Measurements from ENCODE around the gene MCTS1. TPM values are rescaled to one million over a fixed set of nuclear protein-coding genes. Genes with fewer than 3 reads are reported as not detected.
A peak's percentile ranks its signal among the peaks of the same experiment; 100 is the strongest.

The MCTS1 gene, protein sequence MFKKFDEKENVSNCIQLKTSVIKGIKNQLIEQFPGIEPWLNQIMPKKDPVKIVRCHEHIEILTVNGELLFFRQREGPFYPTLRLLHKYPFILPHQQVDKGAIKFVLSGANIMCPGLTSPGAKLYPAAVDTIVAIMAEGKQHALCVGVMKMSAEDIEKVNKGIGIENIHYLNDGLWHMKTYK
- total RNA-seq: 100 to 1,000 TPM in 2 of 8 experiments, 10 to 100 TPM in 6; 48.9 to 116 (median 73.0) TPM

GRCh38 chrX:120603707-120604360 lies at the start of gene MCTS1:
TSS of gene MCTS1 (plus strand) at chrX:120604101. CDS start at chrX:120604237, 136 bp downstream.
- Histone ChIP-seq H3K4me3 (peak within 1 kb of the TSS; percentile 54 to 60 (median 58)), H3K4me1 (replicated peaks in 1 of 2) (peaks cover 0 to 9% of the 10 kb centered on the region in 2 donors), H3K27ac (peak within 1 kb of the TSS; percentile 94 to 95)
- ATAC-seq (replicated peaks in 6 of 8): peak; percentile 92 to 95 (median 93)
- WGBS, 10 experiments: 0 to 39% (median 0%) methylated on average over 2 to 22 of the region's 31 CpGs; no CpG with 5 or more reads in 5 of the 10 experiments
- in situ Hi-C loops (cut with MboI; ENCODE audit: low pct_unique_long_range_greater_than_20kb in 2 of 9, low sequenced_read_pairs in 9 of 9, unreplicated experiment in 9 of 9): no loop called here

DNA sequence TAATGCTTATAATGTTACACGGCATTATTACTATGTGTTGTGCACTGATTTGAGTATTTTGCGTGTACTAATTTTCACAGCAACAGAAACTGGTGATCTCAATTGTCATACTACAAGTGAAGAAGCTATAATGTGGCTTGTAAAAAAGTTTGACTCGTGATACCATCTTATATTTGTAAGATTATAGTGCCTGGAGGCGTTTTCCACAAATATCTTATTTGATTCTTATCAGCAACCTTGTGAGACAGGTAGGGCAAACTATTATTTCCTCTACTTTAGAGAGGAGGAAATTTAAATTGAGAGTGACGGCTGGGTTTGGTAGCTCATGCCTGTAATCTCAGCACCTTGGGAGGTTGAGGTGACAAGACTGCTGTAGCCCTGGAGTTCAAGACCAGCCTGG lies 47.6 kb upstream of the MCTS1 start:
- no peak for ATAC-seq (replicated peaks in 6 of 8)
- WGBS, 10 experiments: 40 to 100% (median 69%) methylated on average over 1 to 5 of the region's 5 CpGs; no CpG with 5 or more reads in 7 of the 10 experiments
- Histone ChIP-seq H3K4me3 (no peak overlapping the region), H3K4me1 (replicated peaks in 1 of 2) (no peaks in the 10 kb centered on the region), H3K27ac (no peak overlapping the region)
- in situ Hi-C loops (cut with MboI; ENCODE audit: low pct_unique_long_range_greater_than_20kb in 2 of 9, low sequenced_read_pairs in 9 of 9, unreplicated experiment in 9 of 9): no loop called here

DNA sequence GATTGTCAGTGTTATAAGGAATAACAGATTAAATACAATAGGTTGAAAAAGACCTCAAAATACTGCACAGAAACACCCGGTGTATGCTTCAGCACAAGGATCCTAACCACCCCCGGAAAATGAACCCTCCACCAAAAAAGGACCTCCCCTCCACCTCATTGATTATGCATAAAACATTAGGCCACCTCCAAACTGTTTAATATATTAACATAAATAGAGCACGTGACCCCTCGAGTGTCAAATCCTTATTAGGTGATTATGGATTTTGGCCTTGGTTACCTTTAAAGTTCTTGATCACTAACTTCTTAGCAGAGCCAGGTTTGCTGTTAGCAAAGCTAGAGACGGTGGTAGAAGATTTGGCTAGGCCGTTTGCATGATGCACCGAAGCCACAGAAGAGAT lies 44.1 kb upstream of the MCTS1 start:
- in situ Hi-C loops (cut with MboI; ENCODE audit: low pct_unique_long_range_greater_than_20kb in 2 of 9, low sequenced_read_pairs in 9 of 9, unreplicated experiment in 9 of 9): no loop called here
- peak overlapping the region; percentile 39 to 93 (median 53) for H3K4me3 ChIP-seq
- WGBS, 10 experiments: 13 to 18% methylated on average over 5 to 6 of the region's 7 CpGs; no CpG with 5 or more reads in 8 of the 10 experiments
- H3K4me1 ChIP-seq (replicated peaks in 1 of 2): peaks cover 2 to 6% of the 10 kb centered on the region in 2 donors
- peak overlapping the region; percentile 98 to 99 for H3K27ac ChIP-seq
- no peak for ATAC-seq (replicated peaks in 6 of 8)

GRCh38 chrX:120560405-120560841 lies 43.5 kb upstream of the MCTS1 start:
- Histone ChIP-seq H3K27ac (peak overlapping the region; percentile 98 to 99), H3K4me1 (replicated peaks in 1 of 2) (peaks cover 2 to 6% of the 10 kb centered on the region in 2 donors), H3K4me3 (peak overlapping the region; percentile 39 to 93 (median 53))
- ATAC-seq (replicated peaks in 6 of 8): peak; percentile 4 to 23 (median 12)
- WGBS, 10 experiments: 0 to 25% (median 13%) methylated on average over 1 to 3 of the region's 10 CpGs; no CpG with 5 or more reads in 7 of the 10 experiments
- in situ Hi-C loops (cut with MboI; ENCODE audit: low pct_unique_long_range_greater_than_20kb in 2 of 9, low sequenced_read_pairs in 9 of 9, unreplicated experiment in 9 of 9): no loop called here

- H3K27ac ChIP-seq: peak within 1 kb of the TSS; percentile 98 to 99
- peaks cover 2 to 6% of the 10 kb centered on the region in 2 donors for H3K4me1 ChIP-seq (replicated peaks in 1 of 2)
- ATAC-seq (replicated peaks in 6 of 8): peak; percentile 82 to 87 (median 84)
- H3K4me3 ChIP-seq: peak within 1 kb of the TSS; percentile 39 to 93 (median 53)
- in situ Hi-C loops (cut with MboI; ENCODE audit: low pct_unique_long_range_greater_than_20kb in 2 of 9, low sequenced_read_pairs in 9 of 9, unreplicated experiment in 9 of 9): no loop called here
- no CpG with 5 or more reads among the region's 54 CpGs for WGBS, 10 experiments
Measured at GRCh38 chrX:120560842-120561633, 42.9 kb upstream of the MCTS1 start, which contains the start of gene CUL4B. TSS of gene CUL4B (minus strand) at chrX:120560962. CDS start at chrX:120560638, 324 bp downstream.

GRCh38 chrX:120561634-120562568 lies 42.0 kb upstream of the MCTS1 start:
- in situ Hi-C loops (cut with MboI; ENCODE audit: low pct_unique_long_range_greater_than_20kb in 2 of 9, low sequenced_read_pairs in 9 of 9, unreplicated experiment in 9 of 9): no loop called here
- H3K4me1 ChIP-seq (replicated peaks in 1 of 2): peaks cover 2 to 6% of the 10 kb centered on the region in 2 donors
- ATAC-seq (replicated peaks in 6 of 8): peak in 1 of 8 experiments; percentile 52
- peak overlapping the region; percentile 39 to 93 (median 53) for H3K4me3 ChIP-seq
- WGBS, 10 experiments: 0 to 25% (median 0%) methylated on average over 1 to 11 of the region's 12 CpGs; no CpG with 5 or more reads in 5 of the 10 experiments
- peak overlapping the region; percentile 98 to 99 for H3K27ac ChIP-seq

GRCh38 chrX:120562569-120562926 lies 41.4 kb upstream of the MCTS1 start:
- Histone ChIP-seq H3K27ac (no peak overlapping the region), H3K4me1 (replicated peaks in 1 of 2) (peaks cover 2 to 6% of the 10 kb centered on the region in 2 donors), H3K4me3 (peak overlapping the region in 1 of 5 donors; percentile 42)
- WGBS, 10 experiments: 20 to 100% (median 67%) methylated on average over 1 to 2 of the region's 2 CpGs; no CpG with 5 or more reads in 5 of the 10 experiments
- in situ Hi-C loops (cut with MboI; ENCODE audit: low pct_unique_long_range_greater_than_20kb in 2 of 9, low sequenced_read_pairs in 9 of 9, unreplicated experiment in 9 of 9): no loop called here
- no peak for ATAC-seq (replicated peaks in 6 of 8)

DNA sequence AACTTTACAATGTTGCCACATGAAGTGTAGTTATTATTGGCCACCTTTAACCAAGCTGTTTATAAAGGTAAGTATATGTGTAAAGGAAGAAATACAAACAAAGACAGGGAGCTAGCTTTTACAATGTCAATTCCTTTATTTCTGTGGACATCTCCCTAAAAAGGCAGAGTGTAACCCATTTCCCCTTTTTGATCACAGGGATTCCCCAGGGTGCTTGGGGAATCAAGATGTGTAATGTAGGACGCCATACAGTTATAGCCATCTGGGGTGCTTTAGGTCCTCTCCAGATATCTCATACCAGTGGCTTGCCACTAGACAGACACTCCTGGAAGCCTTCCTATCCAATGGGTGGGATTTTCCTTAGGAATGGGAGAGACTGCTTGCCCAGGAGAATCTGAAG lies 39.0 kb upstream of the MCTS1 start:
- in situ Hi-C loops (cut with MboI; ENCODE audit: low pct_unique_long_range_greater_than_20kb in 2 of 9, low sequenced_read_pairs in 9 of 9, unreplicated experiment in 9 of 9): no loop called here
- 22% methylated on average over 1 of the region's 1 CpG; no CpG with 5 or more reads in 9 of the 10 experiments for WGBS, 10 experiments
- no peak for ATAC-seq (replicated peaks in 6 of 8)
- no peak overlapping the region for H3K4me3 ChIP-seq
- H3K27ac ChIP-seq: no peak overlapping the region
- peaks cover 2 to 6% of the 10 kb centered on the region in 2 donors for H3K4me1 ChIP-seq (replicated peaks in 1 of 2)

- 0 to 100% (median 93%) methylated on average over 1 to 3 of the region's 3 CpGs; no CpG with 5 or more reads in 2 of the 10 experiments for WGBS, 10 experiments
- in situ Hi-C loops (cut with MboI; ENCODE audit: low pct_unique_long_range_greater_than_20kb in 2 of 9, low sequenced_read_pairs in 9 of 9, unreplicated experiment in 9 of 9): no loop called here
- no peak overlapping the region for H3K4me3 ChIP-seq
- peaks cover 2 to 6% of the 10 kb centered on the region in 2 donors for H3K4me1 ChIP-seq (replicated peaks in 1 of 2)
- H3K27ac ChIP-seq: no peak overlapping the region
- ATAC-seq (replicated peaks in 6 of 8): no peak
Measured at GRCh38 chrX:120566817-120567216, 37.1 kb upstream of the MCTS1 start.

DNA sequence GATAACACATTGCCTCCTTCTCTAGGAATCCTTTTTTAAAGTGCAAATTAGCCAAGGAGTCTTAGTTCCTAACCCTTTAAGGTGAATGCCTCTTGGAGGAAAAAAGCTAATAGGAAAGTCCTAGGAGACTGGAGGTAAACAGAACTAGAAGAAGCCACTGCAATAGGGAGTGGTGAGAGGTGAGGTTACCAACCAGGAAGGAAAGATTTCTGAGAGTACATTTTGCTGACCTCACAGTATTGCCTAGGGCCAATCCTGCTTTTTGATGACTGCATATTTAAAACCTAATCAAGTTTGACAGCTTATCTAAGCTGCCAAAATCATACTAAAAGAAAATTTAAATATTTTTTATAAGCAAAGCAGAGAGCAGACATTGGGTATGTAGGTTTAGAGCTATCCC lies 35.9 kb upstream of the MCTS1 start:
- in situ Hi-C loops (cut with MboI; ENCODE audit: low pct_unique_long_range_greater_than_20kb in 2 of 9, low sequenced_read_pairs in 9 of 9, unreplicated experiment in 9 of 9): no loop called here
- H3K4me1 ChIP-seq (replicated peaks in 1 of 2): no peaks in the 10 kb centered on the region
- H3K27ac ChIP-seq: no peak overlapping the region
- peak in 3 of 8 experiments; percentile 39 to 65 (median 59) for ATAC-seq (replicated peaks in 6 of 8)
- no peak overlapping the region for H3K4me3 ChIP-seq

- WGBS, 10 experiments: 40 to 100% (median 78%) methylated on average over 1 to 3 of the region's 3 CpGs; no CpG with 5 or more reads in 2 of the 10 experiments
- no peak for ATAC-seq (replicated peaks in 6 of 8)
- H3K27ac ChIP-seq: no peak overlapping the region
- in situ Hi-C loops (cut with MboI; ENCODE audit: low pct_unique_long_range_greater_than_20kb in 2 of 9, low sequenced_read_pairs in 9 of 9, unreplicated experiment in 9 of 9): no loop called here
- no peak overlapping the region for H3K4me3 ChIP-seq
- no peaks in the 10 kb centered on the region for H3K4me1 ChIP-seq (replicated peaks in 1 of 2)
Measured at GRCh38 chrX:120568609-120569008, 35.3 kb upstream of the MCTS1 start.

DNA sequence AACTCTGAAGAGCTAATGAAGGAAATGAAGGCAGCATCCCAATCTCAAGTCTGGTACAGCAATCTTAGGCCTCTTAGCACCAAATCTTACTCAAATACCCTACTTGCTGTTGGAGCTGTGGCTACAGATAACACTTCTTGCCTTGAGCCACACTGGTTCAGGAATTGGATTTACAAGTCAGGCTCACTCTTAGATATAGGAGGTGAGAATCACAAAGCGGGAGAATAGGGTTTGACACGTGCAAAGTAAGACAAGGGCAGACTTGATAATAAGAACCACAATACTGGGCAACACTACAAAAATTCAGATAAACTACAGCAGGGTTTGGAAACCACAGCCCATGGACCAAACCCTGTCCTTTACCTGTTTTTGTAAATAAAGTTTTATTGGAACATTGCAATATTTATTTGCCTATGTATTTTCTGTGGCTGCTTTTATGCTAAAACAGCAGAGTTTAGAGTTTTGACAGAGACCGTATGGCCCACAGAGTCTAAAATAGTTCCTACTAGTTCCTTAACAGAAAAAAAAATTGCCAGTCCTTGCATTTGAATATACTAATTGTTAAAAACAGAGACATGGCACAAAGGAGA lies 33.8 kb upstream of the MCTS1 start:
- ATAC-seq (replicated peaks in 6 of 8): no peak
- WGBS, 10 experiments: 60 to 100% (median 86%) methylated on average over 1 to 3 of the region's 3 CpGs; no CpG with 5 or more reads in 4 of the 10 experiments
- Histone ChIP-seq H3K4me3 (no peak overlapping the region), H3K27ac (no peak overlapping the region), H3K4me1 (replicated peaks in 1 of 2) (no peaks in the 10 kb centered on the region)
- in situ Hi-C loops (cut with MboI; ENCODE audit: low pct_unique_long_range_greater_than_20kb in 2 of 9, low sequenced_read_pairs in 9 of 9, unreplicated experiment in 9 of 9): no loop called here

Measured in motor neuron (in vitro differentiated cells).